ENCODE results near the gene CHST7.

CHST7 gene

GRCh38 chrX:46610070-46610658 is 36.6 kb downstream of the CHST7 start:
- DNase-seq: no peak

GRCh38 chrX:46611658-46612362 is 38.2 kb downstream of the CHST7 start:
- DNase-seq: no peak

GRCh38 chrX:46617906-46618305 is 44.3 kb downstream of the CHST7 start:
- DNase-seq: no peak

GRCh38 chrX:46618947-46619346 is 45.4 kb downstream of the CHST7 start:
- no peak for DNase-seq

- no peak for DNase-seq
Measured at GRCh38 chrX:46620505-46620904, 46.9 kb downstream of the CHST7 start.

- no peak for DNase-seq
Measured at GRCh38 chrX:46621572-46621971, 48.0 kb downstream of the CHST7 start.

- DNase-seq: no peak
Measured at GRCh38 chrX:46624090-46624786, 50.7 kb downstream of the CHST7 start.

- DNase-seq: peak; percentile 11
Measured at GRCh38 chrX:46626566-46626965, 53.0 kb downstream of the CHST7 start.

GRCh38 chrX:46627062-46627461 is 53.5 kb downstream of the CHST7 start:
- DNase-seq: no peak

- no peak for DNase-seq
Measured at GRCh38 chrX:46627711-46628419, 54.3 kb downstream of the CHST7 start.

GRCh38 chrX:46628460-46629371 is 55.2 kb downstream of the CHST7 start:
- no peak for DNase-seq

GRCh38 chrX:46630141-46630540 is 56.6 kb downstream of the CHST7 start:
- no peak for DNase-seq

GRCh38 chrX:46634577-46634976 is 61.0 kb downstream of the CHST7 start:
- DNase-seq: no peak

- no peak for DNase-seq
Measured at GRCh38 chrX:46635186-46635585, 61.6 kb downstream of the CHST7 start.

- DNase-seq: no peak
Measured at GRCh38 chrX:46636223-46636622, 62.7 kb downstream of the CHST7 start.

- DNase-seq: no peak
Measured at GRCh38 chrX:46637938-46638337, 64.4 kb downstream of the CHST7 start.

- no peak for DNase-seq
Measured at GRCh38 chrX:46642145-46642544, 68.6 kb downstream of the CHST7 start.

- DNase-seq: no peak
Measured at GRCh38 chrX:46643636-46644035, 70.1 kb downstream of the CHST7 start.

- no peak for DNase-seq
Measured at GRCh38 chrX:46645614-46646013, 72.0 kb downstream of the CHST7 start.

GRCh38 chrX:46647251-46647650 is 73.7 kb downstream of the CHST7 start:
- no peak for DNase-seq
